Retinal pigment epithelial cell (primary cell): ENCODE measurements around the gene GMCL2.

ENCODE experiments used
- DNase-seq: peaks from one replicate; pipeline ENCODE4 v3.0.0-alpha.2; 2010; ENCODE audit warnings: low read depth
- H3K4me3 ChIP-seq: 2 replicates; pipeline ENCODE4 v1.5.1; 2011; ENCODE audit warnings: mild to moderate bottlenecking, low read length, control low read depth, moderate library complexity
- CTCF ChIP-seq: conservative IDR thresholded peaks from 2 replicates; pipeline ENCODE4 v1.5.1; 2011; ENCODE audit warnings: low read depth, low read length, control low read depth, inconsistent platforms

Gene GMCL2

GRCh38 chr5:178221282-178221681, 34.1 kb upstream of the GMCL2 start:
- DNase-seq = no peak
- no peak overlapping the region for H3K4me3 ChIP-seq
- no peak for TF ChIP-seq CTCF

GRCh38 chr5:178218827-178219226, 31.7 kb upstream of the GMCL2 start:
- no peak for TF ChIP-seq CTCF
- DNase-seq = no peak
- H3K4me3 ChIP-seq = no peak overlapping the region

GRCh38 chr5:178218237-178218776, 31.1 kb upstream of the GMCL2 start:
- DNase-seq = no peak
- no peak for TF ChIP-seq CTCF
- H3K4me3 ChIP-seq = no peak overlapping the region

GRCh38 chr5:178216779-178217178, 29.6 kb upstream of the GMCL2 start:
- no peak overlapping the region for H3K4me3 ChIP-seq
- no peak for TF ChIP-seq CTCF
- no peak for DNase-seq

GRCh38 chr5:178216088-178216534, 28.9 kb upstream of the GMCL2 start:
- DNase-seq = no peak
- no peak overlapping the region for H3K4me3 ChIP-seq
- TF ChIP-seq CTCF = no peak

- DNase-seq = no peak
- no peak overlapping the region for H3K4me3 ChIP-seq
- no peak for TF ChIP-seq CTCF
These were observed 28.3 kb upstream of the GMCL2 start for GRCh38 chr5:178215280-178216002.

GRCh38 chr5:178214160-178214803, 27.1 kb upstream of the GMCL2 start:
- no peak for DNase-seq
- no peak overlapping the region for H3K4me3 ChIP-seq
- no peak for TF ChIP-seq CTCF
